HepG2 (cell line): ENCODE results near the gene EPB41L2. TPM values are rescaled to one million over a fixed set of nuclear protein-coding genes. Genes with fewer than 3 reads are reported as not detected.

ENCODE experiments used
- CREBL2 ChIP-seq: sonication (generic); formaldehyde crosslinking; IDR thresholded peaks from 2 replicates; pipeline ENCODE4 v1.8.1; 2023; ENCODE audit warnings: missing genetic modification reagents, mild to moderate bottlenecking, borderline replicate concordance
- NFE2L1 ChIP-seq: sonication (generic); formaldehyde crosslinking; IDR thresholded peaks from 2 replicates; pipeline ENCODE4 v1.4.0; 2020; ENCODE audit warnings: missing genetic modification reagents, mild to moderate bottlenecking, borderline replicate concordance
- NRL ChIP-seq: sonication (generic); formaldehyde crosslinking; IDR thresholded peaks from 2 replicates; pipeline ENCODE4 v1.5.0; 2020; ENCODE audit warnings: missing genetic modification reagents, mild to moderate bottlenecking, moderate library complexity, borderline replicate concordance
- PCBP2 ChIP-seq: fragments of 200-400 bp; formaldehyde crosslinking; optimal IDR thresholded peaks from 2 replicates; pipeline ENCODE3; 2018; ENCODE audit warnings: low read length, low read depth; ENCODE audit not compliant: poor library complexity, severe bottlenecking
- PLRG1 ChIP-seq: fragments of 450-650 bp; conservative IDR thresholded peaks from 2 replicates; pipeline ENCODE4 v1.6.1; 2016
- SMAD1 ChIP-seq: sonication (generic); formaldehyde crosslinking; IDR thresholded peaks from 2 replicates; pipeline ENCODE4 v1.4.0; 2020; ENCODE audit warnings: missing genetic modification reagents, low read depth, mild to moderate bottlenecking, borderline replicate concordance
- TOE1 ChIP-seq: sonication (generic); formaldehyde crosslinking; IDR thresholded peaks from 2 replicates; pipeline ENCODE4 v1.4.0; 2020; ENCODE audit warnings: mild to moderate bottlenecking, missing genetic modification reagents
- ZBTB4 ChIP-seq: sonication (generic); formaldehyde crosslinking; IDR thresholded peaks from 2 replicates; pipeline ENCODE4 v1.4.0; 2020; ENCODE audit warnings: missing genetic modification reagents, mild to moderate bottlenecking, borderline replicate concordance
- ZFP36 ChIP-seq: fragments of 150-350 bp; IDR thresholded peaks from 2 replicates; pipeline ENCODE4 v1.6.1; 2018; ENCODE audit warnings: borderline replicate concordance, low read length, low read depth; ENCODE audit not compliant: partially characterized antibody
- ZNF282 ChIP-seq: fragments of 450-650 bp; IDR thresholded peaks from 2 replicates; pipeline ENCODE4 v1.6.1; 2018; ENCODE audit not compliant: partially characterized antibody
- ZNF317 ChIP-seq: sonication (generic); formaldehyde crosslinking; IDR thresholded peaks from 2 replicates; pipeline ENCODE4 v1.5.0; 2020; ENCODE audit warnings: mild to moderate bottlenecking, missing genetic modification reagents
- ZNF367 ChIP-seq: sonication (generic); formaldehyde crosslinking; IDR thresholded peaks from 2 replicates; pipeline ENCODE4 v1.4.0; 2020; ENCODE audit warnings: missing genetic modification reagents, borderline replicate concordance
- ZNF629 ChIP-seq: sonication (generic); formaldehyde crosslinking; conservative IDR thresholded peaks from 2 replicates; pipeline ENCODE4 v1.5.0; 2020; ENCODE audit warnings: missing genetic modification reagents
- ZNF660 ChIP-seq: sonication (generic); formaldehyde crosslinking; IDR thresholded peaks from 2 replicates; pipeline ENCODE4 v1.5.1; 2020; ENCODE audit warnings: mild to moderate bottlenecking, low read depth, missing genetic modification reagents, borderline replicate concordance
- polyA plus RNA-seq, 8 experiments: library from polyadenylated mRNA; depleted of rRNA in 3 of 8; stranded (reverse) in 7 of 8; unstranded in 1 of 8; fragments of >200 nt; fragmentation: Illumina TruSeq in 4 of 8; extraction: Trizol in 4 of 8; gene quantifications; 2 replicates each; pipeline versions ENCODE4 v1.2.1 to v1.2.3, GENCODE V29; 2011 to 2016; ENCODE audit warnings: low read depth in 4 of 8, missing spikeins in 1 of 8, mixed read lengths in 1 of 8; ENCODE audit not compliant: insufficient read depth in 1 of 8
- total RNA-seq, 5 experiments: library from RNA; depleted of rRNA; stranded (reverse); fragments of >200 nt; fragmentation: Illumina TruSeq; extraction: Trizol; gene quantifications; 2 replicates each; pipeline ENCODE4 v1.2.3, GENCODE V29; 2016; ENCODE audit warnings: low read depth in 1 of 5
- TF ChIP-seq, protein P1 (sequence below): sonication (generic); formaldehyde crosslinking; IDR thresholded peaks from 2 replicates; pipeline ENCODE4 v1.4.0; 2020; ENCODE audit warnings: missing genetic modification reagents, borderline replicate concordance
- TF ChIP-seq, protein P2 (sequence below): fragments of 450-650 bp; IDR thresholded peaks from 2 replicates; pipeline ENCODE4 v1.6.1; 2017
- TF ChIP-seq, protein P3 (sequence below): sonication (generic); formaldehyde crosslinking; IDR thresholded peaks from 2 replicates; pipeline ENCODE4 v1.4.0; 2020; ENCODE audit warnings: mild to moderate bottlenecking, missing genetic modification reagents
- TF ChIP-seq, protein P4 (sequence below): sonication (generic); formaldehyde crosslinking; IDR thresholded peaks from 2 replicates; pipeline ENCODE4 v1.4.0; 2020; ENCODE audit warnings: missing genetic modification reagents
- TF ChIP-seq, protein P5 (sequence below): sonication (generic); formaldehyde crosslinking; conservative IDR thresholded peaks from 2 replicates; pipeline ENCODE4 v1.4.0; 2020; ENCODE audit warnings: missing genetic modification reagents

EPB41L2 gene
- total and polyA plus RNA-seq, 2 of the 13 experiments (the other 11 are each of a cell fraction or from before 2014, with no cell fraction given) = 41.7 to 56.4 TPM

DNA sequence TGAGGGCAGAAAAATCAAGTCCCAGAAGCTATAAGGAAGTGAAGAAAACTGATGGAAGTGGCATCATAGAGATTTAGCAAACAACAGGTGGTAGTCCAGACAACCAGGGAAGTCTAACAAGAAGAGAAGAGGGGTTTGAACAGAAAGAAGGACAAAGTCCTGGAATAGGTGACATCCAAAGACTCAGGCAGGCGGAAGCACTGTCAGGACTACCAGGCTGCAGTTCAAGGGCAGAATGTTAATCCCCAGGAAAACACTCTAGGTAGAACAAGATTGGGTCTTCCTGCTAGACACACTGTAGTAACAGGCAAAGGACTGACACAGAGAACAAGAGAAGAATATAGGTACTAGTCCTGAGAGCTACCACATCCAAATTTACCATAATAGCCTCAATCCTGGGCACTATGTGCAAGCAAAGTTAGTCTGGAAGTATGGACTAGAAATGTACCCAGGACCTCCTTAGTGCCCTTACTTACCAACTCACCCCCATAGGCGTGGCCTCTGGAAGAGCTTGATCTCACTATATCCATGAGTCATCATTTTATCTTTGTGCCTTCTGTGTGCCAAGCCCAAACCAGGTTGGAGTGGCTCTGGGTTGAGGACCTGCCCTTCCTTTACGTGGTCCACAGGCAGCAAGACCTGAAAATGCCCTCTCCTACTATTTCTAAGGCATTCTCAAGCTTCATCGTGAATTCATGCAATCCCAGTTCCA, 2.2 kb upstream of the EPB41L2 start (continued):
- TF ChIP-seq, protein P1, sequence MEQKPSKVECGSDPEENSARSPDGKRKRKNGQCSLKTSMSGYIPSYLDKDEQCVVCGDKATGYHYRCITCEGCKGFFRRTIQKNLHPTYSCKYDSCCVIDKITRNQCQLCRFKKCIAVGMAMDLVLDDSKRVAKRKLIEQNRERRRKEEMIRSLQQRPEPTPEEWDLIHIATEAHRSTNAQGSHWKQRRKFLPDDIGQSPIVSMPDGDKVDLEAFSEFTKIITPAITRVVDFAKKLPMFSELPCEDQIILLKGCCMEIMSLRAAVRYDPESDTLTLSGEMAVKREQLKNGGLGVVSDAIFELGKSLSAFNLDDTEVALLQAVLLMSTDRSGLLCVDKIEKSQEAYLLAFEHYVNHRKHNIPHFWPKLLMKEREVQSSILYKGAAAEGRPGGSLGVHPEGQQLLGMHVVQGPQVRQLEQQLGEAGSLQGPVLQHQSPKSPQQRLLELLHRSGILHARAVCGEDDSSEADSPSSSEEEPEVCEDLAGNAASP (CRISPR knock-in tag) = no peak
- TF ChIP-seq, protein P2, sequence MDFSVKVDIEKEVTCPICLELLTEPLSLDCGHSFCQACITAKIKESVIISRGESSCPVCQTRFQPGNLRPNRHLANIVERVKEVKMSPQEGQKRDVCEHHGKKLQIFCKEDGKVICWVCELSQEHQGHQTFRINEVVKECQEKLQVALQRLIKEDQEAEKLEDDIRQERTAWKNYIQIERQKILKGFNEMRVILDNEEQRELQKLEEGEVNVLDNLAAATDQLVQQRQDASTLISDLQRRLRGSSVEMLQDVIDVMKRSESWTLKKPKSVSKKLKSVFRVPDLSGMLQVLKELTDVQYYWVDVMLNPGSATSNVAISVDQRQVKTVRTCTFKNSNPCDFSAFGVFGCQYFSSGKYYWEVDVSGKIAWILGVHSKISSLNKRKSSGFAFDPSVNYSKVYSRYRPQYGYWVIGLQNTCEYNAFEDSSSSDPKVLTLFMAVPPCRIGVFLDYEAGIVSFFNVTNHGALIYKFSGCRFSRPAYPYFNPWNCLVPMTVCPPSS = no peak
- TF ChIP-seq, protein P3, sequence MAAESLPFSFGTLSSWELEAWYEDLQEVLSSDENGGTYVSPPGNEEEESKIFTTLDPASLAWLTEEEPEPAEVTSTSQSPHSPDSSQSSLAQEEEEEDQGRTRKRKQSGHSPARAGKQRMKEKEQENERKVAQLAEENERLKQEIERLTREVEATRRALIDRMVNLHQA = no peak
- no peak for TF ChIP-seq ZNF629
- no peak for TF ChIP-seq TOE1 (CRISPR knock-in tag)
- TF ChIP-seq SMAD1 (CRISPR knock-in tag) = no peak
- TF ChIP-seq PCBP2 = no peak
- no peak for TF ChIP-seq ZFP36
- TF ChIP-seq PLRG1 = no peak
- TF ChIP-seq, protein P4, sequence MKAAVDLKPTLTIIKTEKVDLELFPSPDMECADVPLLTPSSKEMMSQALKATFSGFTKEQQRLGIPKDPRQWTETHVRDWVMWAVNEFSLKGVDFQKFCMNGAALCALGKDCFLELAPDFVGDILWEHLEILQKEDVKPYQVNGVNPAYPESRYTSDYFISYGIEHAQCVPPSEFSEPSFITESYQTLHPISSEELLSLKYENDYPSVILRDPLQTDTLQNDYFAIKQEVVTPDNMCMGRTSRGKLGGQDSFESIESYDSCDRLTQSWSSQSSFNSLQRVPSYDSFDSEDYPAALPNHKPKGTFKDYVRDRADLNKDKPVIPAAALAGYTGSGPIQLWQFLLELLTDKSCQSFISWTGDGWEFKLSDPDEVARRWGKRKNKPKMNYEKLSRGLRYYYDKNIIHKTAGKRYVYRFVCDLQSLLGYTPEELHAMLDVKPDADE = no peak
- TF ChIP-seq, protein P5, sequence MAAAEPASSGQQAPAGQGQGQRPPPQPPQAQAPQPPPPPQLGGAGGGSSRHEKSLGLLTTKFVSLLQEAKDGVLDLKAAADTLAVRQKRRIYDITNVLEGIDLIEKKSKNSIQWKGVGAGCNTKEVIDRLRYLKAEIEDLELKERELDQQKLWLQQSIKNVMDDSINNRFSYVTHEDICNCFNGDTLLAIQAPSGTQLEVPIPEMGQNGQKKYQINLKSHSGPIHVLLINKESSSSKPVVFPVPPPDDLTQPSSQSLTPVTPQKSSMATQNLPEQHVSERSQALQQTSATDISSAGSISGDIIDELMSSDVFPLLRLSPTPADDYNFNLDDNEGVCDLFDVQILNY = no peak
- no peak for TF ChIP-seq ZBTB4 (CRISPR knock-in tag)
- TF ChIP-seq ZNF317 (CRISPR knock-in tag) = peak; percentile 52; the same call in 1 of the 2 replicates
- no peak for TF ChIP-seq ZNF660 (CRISPR knock-in tag)
- no peak for TF ChIP-seq NFE2L1
- TF ChIP-seq ZNF367 (CRISPR knock-in tag) = no peak
- TF ChIP-seq ZNF282 = no peak
- TF ChIP-seq NRL = no peak
- no peak for TF ChIP-seq CREBL2
